ENCODE data around the gene MYH11. TPM values are rescaled to one million over a fixed set of nuclear protein-coding genes. Genes with fewer than 3 reads are reported as not detected.

The MYH11 gene
- total RNA-seq, 1 experiment from 2014 or later, result not detected

DNA sequence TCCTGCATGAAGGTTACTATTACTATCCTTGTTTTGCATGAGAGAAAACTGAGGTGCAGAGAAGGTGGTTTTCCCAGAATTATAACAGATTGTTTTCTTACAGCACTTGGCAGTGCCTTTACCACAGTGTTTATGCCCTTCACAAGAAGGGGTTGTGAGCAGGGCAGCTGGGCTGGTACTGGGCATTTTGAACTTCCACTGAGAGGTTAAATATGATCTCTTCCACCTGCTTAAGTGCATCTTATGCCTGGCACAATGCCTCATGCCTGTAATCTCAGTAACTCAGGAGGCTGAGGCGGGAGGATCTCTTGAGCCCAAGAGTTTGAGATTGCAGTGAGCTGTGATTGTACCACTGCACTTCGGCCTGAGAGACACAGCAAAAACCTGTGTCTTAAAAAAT lies 170.5 kb downstream of the MYH11 start:
- Histone ChIP-seq H3K27ac (ENCODE audit: low read depth, low read length, poor library complexity, severe bottlenecking) (no peak overlapping the region), H3K9me3 (ENCODE audit: low read depth, low read length, poor library complexity, severe bottlenecking) (no peaks in the 10 kb centered on the region), H3K27me3 (replicated peaks; ENCODE audit: insufficient read depth, low read depth, low read length, poor library complexity) (no peaks in the 10 kb centered on the region), H3K4me3 (ENCODE audit: low read depth, low read length, poor library complexity, severe bottlenecking) (no peak overlapping the region), H3K36me3 (ENCODE audit: insufficient read depth, low read length, poor library complexity, severe bottlenecking) (peaks cover 71% of the 10 kb centered on the region), H3K4me1 (ENCODE audit: insufficient read depth, low read length, poor library complexity, severe bottlenecking) (peaks cover 8% of the 10 kb centered on the region)
- TF ChIP-seq, protein P1, sequence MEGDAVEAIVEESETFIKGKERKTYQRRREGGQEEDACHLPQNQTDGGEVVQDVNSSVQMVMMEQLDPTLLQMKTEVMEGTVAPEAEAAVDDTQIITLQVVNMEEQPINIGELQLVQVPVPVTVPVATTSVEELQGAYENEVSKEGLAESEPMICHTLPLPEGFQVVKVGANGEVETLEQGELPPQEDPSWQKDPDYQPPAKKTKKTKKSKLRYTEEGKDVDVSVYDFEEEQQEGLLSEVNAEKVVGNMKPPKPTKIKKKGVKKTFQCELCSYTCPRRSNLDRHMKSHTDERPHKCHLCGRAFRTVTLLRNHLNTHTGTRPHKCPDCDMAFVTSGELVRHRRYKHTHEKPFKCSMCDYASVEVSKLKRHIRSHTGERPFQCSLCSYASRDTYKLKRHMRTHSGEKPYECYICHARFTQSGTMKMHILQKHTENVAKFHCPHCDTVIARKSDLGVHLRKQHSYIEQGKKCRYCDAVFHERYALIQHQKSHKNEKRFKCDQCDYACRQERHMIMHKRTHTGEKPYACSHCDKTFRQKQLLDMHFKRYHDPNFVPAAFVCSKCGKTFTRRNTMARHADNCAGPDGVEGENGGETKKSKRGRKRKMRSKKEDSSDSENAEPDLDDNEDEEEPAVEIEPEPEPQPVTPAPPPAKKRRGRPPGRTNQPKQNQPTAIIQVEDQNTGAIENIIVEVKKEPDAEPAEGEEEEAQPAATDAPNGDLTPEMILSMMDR (conservative IDR thresholded peaks at IDR 0.05; ENCODE audit: low read depth, low read length), result no peak
- no peak for TF ChIP-seq EZH2 (IDR thresholded peaks at IDR 0.05; ENCODE audit: borderline replicate concordance, low read depth, low read length, poor library complexity, severe bottlenecking)
- no TSS peak for BruUV-seq (replicated peaks)
- intact Hi-C loops (cut with micrococcal nuclease; ENCODE audit: unreplicated experiment), result no loop called here
- ChIA-PET POLR2A (ENCODE audit: low non-redundant PET) (no interaction called here), CTCF (no interaction called here)
- no peak for DNase-seq (ENCODE audit: low spot score)

DNA sequence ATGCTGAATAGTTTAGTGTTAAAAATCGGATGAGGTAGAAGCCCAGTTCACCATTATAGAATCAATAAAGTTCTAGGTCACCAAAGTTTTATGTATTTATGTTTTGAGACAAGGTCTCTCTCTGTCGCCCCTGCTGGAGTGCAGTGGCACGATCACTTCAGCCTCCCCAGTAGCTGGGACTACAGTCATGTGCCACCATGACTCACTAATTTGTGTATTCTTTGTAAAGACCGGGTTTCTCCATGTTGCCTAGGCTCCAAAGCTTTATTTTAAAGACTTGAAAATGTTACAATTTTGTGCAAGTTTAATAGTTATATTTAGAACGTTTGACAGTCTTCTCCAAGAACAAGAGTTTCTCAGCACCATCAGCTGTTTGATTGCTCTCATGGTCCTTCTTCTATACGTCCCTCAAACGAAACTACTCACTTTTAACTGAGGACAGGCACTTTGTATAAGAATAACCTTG lies 174.7 kb downstream of the MYH11 start:
- Histone ChIP-seq H3K36me3 (ENCODE audit: insufficient read depth, low read length, poor library complexity, severe bottlenecking) (peaks cover 71% of the 10 kb centered on the region), H3K4me3 (ENCODE audit: low read depth, low read length, poor library complexity, severe bottlenecking) (no peak overlapping the region), H3K27me3 (replicated peaks; ENCODE audit: insufficient read depth, low read depth, low read length, poor library complexity) (no peaks in the 10 kb centered on the region), H3K27ac (ENCODE audit: low read depth, low read length, poor library complexity, severe bottlenecking) (no peak overlapping the region), H3K4me1 (ENCODE audit: insufficient read depth, low read length, poor library complexity, severe bottlenecking) (peaks cover 8% of the 10 kb centered on the region), H3K9me3 (ENCODE audit: low read depth, low read length, poor library complexity, severe bottlenecking) (no peaks in the 10 kb centered on the region)
- peak; percentile 76 for DNase-seq (ENCODE audit: low spot score)
- TSS peak; percentile 10 for BruUV-seq (replicated peaks)
- CTCF ChIA-PET, result no interaction called here
- POLR2A ChIA-PET (ENCODE audit: low non-redundant PET), result interaction anchor here (0.8 kb wide), 1 partner anchor 10 kb away, joined by 3 read pairs; no protein-coding TSS in a partner anchor
- intact Hi-C loops (cut with micrococcal nuclease; ENCODE audit: unreplicated experiment), result no loop called here
- TF ChIP-seq, protein P1 (conservative IDR thresholded peaks at IDR 0.05; ENCODE audit: low read depth, low read length), result peak; percentile 70
- TF ChIP-seq EZH2 (IDR thresholded peaks at IDR 0.05; ENCODE audit: borderline replicate concordance, low read depth, low read length, poor library complexity, severe bottlenecking), result no peak

DNA sequence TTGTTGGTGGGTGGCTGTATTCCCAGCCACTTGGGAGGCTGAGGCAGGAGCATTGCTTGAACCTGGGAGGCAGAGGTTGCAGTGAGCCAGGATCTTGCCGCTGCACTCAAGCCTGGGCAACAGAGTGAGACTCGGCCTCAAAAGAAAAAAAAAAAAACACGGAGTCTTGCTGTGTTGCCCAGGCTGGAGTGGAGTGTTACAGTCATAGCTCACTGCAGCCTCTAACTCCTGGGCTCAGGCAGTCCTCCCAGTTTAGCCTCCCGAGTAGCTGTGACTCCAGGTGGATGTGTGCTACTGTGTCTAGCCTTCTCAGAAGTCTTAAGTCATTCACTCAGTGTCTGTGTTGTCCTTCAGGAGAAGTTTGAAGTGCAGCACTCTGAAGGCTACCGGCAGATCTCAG lies 179.4 kb downstream of the MYH11 start:
- ChIA-PET CTCF (no interaction called here), POLR2A (ENCODE audit: low non-redundant PET) (no interaction called here)

More for the DNA sequence above, 179.4 kb downstream of the MYH11 start:
- no peak overlapping the region for H3K27ac ChIP-seq (ENCODE audit: low read depth, low read length, poor library complexity, severe bottlenecking)
- intact Hi-C loops (cut with micrococcal nuclease; ENCODE audit: unreplicated experiment), result no loop called here
- H3K4me3 ChIP-seq (ENCODE audit: low read depth, low read length, poor library complexity, severe bottlenecking), result no peak overlapping the region
- no TSS peak for BruUV-seq (replicated peaks)
- no peak for DNase-seq (ENCODE audit: low spot score)
- no peaks in the 10 kb centered on the region for H3K27me3 ChIP-seq (replicated peaks; ENCODE audit: insufficient read depth, low read depth, low read length, poor library complexity)
- H3K9me3 ChIP-seq (ENCODE audit: low read depth, low read length, poor library complexity, severe bottlenecking), result no peaks in the 10 kb centered on the region
- H3K4me1 ChIP-seq (ENCODE audit: insufficient read depth, low read length, poor library complexity, severe bottlenecking), result peaks cover 18% of the 10 kb centered on the region
- no peak for TF ChIP-seq EZH2 (IDR thresholded peaks at IDR 0.05; ENCODE audit: borderline replicate concordance, low read depth, low read length, poor library complexity, severe bottlenecking)
- TF ChIP-seq, protein P1 (conservative IDR thresholded peaks at IDR 0.05; ENCODE audit: low read depth, low read length), result no peak
- peaks cover 48% of the 10 kb centered on the region for H3K36me3 ChIP-seq (ENCODE audit: insufficient read depth, low read length, poor library complexity, severe bottlenecking)

Measured in A673 (cell line).